Thoracic aorta (tissue), 2 donors: ENCODE measurements around the gene OSGIN1. TPM values are rescaled to one million over a fixed set of nuclear protein-coding genes. Genes with fewer than 3 reads are reported as not detected.

Experiments
- ATAC-seq: fragments of 150-250 bp; one replicate; pipeline ENCODE4 v1.8.0; 2017; ENCODE audit warnings: low read depth; ENCODE audit not compliant: insufficient number of reproducible peaks, low FRiP score
- DNase-seq: peaks from one replicate; pipeline ENCODE4 v3.0.0-alpha.2; 2020; ENCODE audit warnings: low spot score
- H3K27ac ChIP-seq, 2 donors: fragments of 200-600 bp; sonication (generic); 1 replicate in 1 of 2; 2 replicates in 1 of 2; pipeline ENCODE4 v1.5.1; 2016; ENCODE audit warnings: mild to moderate bottlenecking in 2 of 2, moderate library complexity in 2 of 2
- H3K27me3 ChIP-seq: fragments of 200-600 bp; sonication (generic); replicated peaks from 2 replicates; pipeline ENCODE4 v1.6.0; 2016; ENCODE audit warnings: mild to moderate bottlenecking; ENCODE audit not compliant: insufficient read depth
- H3K36me3 ChIP-seq: fragments of 200-600 bp; sonication (generic); one replicate; pipeline ENCODE4 v1.5.1; 2016
- H3K4me1 ChIP-seq, 2 donors: fragments of 200-600 bp; sonication (generic); 1 replicate in 1 of 2; 2 replicates in 1 of 2; pipeline versions ENCODE4 v1.5.1 to v1.6.0; 2016; ENCODE audit warnings: low read depth in 2 of 2, mild to moderate bottlenecking in 1 of 2; ENCODE audit not compliant: control insufficient read depth in 1 of 2
- H3K4me3 ChIP-seq: fragments of 200-600 bp; sonication (generic); 2 replicates; pipeline ENCODE4 v1.5.1; 2016; ENCODE audit warnings: mild to moderate bottlenecking
- H3K9me3 ChIP-seq: fragments of 200-600 bp; sonication (generic); 2 replicates; pipeline ENCODE4 v1.5.1; 2016
- total RNA-seq, 2 donors: library from RNA; depleted of rRNA; stranded (reverse); fragments of >200 nt; gene quantifications; one replicate each; pipeline versions ENCODE4 v1.1.0 to v1.2.3, GENCODE V29; 2016
- TF ChIP-seq, protein P1 (sequence below): fragments of 200-600 bp; sonication (generic); IDR thresholded peaks from one replicate; pipeline ENCODE4 v1.5.1; 2019; ENCODE audit warnings: antibody characterized with exemption

Gene OSGIN1
- total RNA-seq, 2 donors from 2014 or later: 3.7 to 16.2 TPM

DNA sequence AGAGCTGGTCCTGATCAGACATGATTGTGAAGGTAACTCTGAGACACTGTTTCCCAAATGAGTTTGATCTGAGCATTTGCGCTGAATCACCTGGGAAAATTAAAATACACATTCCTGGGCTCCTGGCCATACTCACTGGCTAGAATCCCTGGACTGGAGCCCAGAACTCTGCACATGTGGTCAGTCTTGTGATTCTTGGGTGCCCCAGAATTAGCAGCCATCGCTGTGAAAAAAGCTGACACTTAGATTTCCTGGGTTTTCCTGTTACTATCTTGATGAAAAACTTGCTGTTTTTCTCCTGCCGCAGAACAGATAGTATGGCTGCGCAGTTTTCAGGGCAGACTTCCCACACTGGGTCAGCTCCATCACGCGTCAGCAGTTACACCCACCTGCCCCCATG, 39.6 kb downstream of the OSGIN1 start:
- H3K4me3 ChIP-seq: no peak overlapping the region
- no peaks in the 10 kb centered on the region for H3K4me1 ChIP-seq
- H3K27ac ChIP-seq: no peak overlapping the region
- ATAC-seq (no peak), DNase-seq (no peak)
- TF ChIP-seq, protein P1, sequence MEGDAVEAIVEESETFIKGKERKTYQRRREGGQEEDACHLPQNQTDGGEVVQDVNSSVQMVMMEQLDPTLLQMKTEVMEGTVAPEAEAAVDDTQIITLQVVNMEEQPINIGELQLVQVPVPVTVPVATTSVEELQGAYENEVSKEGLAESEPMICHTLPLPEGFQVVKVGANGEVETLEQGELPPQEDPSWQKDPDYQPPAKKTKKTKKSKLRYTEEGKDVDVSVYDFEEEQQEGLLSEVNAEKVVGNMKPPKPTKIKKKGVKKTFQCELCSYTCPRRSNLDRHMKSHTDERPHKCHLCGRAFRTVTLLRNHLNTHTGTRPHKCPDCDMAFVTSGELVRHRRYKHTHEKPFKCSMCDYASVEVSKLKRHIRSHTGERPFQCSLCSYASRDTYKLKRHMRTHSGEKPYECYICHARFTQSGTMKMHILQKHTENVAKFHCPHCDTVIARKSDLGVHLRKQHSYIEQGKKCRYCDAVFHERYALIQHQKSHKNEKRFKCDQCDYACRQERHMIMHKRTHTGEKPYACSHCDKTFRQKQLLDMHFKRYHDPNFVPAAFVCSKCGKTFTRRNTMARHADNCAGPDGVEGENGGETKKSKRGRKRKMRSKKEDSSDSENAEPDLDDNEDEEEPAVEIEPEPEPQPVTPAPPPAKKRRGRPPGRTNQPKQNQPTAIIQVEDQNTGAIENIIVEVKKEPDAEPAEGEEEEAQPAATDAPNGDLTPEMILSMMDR: no peak
- H3K9me3 ChIP-seq: no peaks in the 10 kb centered on the region
- no peaks in the 10 kb centered on the region for H3K27me3 ChIP-seq
- H3K36me3 ChIP-seq: no peaks in the 10 kb centered on the region

DNA sequence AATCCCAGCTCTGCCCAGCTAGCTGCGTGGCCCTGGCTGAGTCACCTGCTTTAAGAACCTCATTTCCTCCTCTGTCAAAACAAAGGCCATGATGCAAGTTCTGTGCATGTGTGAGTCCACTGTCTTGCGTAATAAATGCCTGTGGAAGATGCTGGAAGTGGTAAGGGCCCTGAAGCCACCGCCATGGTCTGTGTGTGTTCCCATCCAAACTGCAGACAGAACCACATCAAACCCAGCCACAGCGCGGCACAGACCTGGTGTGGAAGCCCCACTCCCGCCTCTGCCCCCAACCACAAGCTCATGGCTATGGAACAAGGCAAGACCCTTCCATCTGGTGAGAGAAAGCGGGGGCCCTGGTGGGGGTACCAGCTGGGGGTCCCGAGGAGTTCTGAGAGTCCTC, 41.0 kb downstream of the OSGIN1 start:
- Histone ChIP-seq H3K27me3 (no peaks in the 10 kb centered on the region), H3K9me3 (no peaks in the 10 kb centered on the region), H3K4me1 (no peaks in the 10 kb centered on the region), H3K4me3 (no peak overlapping the region), H3K36me3 (no peaks in the 10 kb centered on the region), H3K27ac (no peak overlapping the region)
- DNase-seq (no peak), ATAC-seq (no peak)
- TF ChIP-seq, protein P1: no peak

DNA sequence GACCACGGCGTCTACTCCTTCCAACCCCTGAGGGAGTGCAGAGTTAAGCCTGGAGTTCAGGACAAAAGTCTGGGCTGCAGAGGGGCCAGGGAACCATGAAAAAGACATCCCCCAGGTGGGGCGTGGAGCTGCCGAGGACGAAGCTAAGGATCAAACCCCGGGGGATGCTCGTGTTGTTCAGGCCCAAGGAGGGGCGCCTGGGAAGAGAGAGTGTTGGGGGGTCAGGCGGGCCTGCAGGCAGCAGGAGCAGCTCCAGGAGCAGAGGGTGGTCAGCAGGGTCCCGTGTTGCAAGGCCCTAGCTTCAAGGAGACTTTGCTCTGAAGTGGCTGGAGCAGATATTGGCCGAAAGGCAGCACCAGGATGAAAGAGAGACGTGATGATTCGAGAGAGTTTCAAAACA, 41.7 kb downstream of the OSGIN1 start:
- DNase-seq: no peak
- H3K9me3 ChIP-seq: no peaks in the 10 kb centered on the region
- no peaks in the 10 kb centered on the region for H3K27me3 ChIP-seq
- H3K27ac ChIP-seq: no peak overlapping the region
- H3K36me3 ChIP-seq: no peaks in the 10 kb centered on the region
- TF ChIP-seq, protein P1: no peak
- H3K4me3 ChIP-seq: no peak overlapping the region
- no peak for ATAC-seq
- no peaks in the 10 kb centered on the region for H3K4me1 ChIP-seq

DNA sequence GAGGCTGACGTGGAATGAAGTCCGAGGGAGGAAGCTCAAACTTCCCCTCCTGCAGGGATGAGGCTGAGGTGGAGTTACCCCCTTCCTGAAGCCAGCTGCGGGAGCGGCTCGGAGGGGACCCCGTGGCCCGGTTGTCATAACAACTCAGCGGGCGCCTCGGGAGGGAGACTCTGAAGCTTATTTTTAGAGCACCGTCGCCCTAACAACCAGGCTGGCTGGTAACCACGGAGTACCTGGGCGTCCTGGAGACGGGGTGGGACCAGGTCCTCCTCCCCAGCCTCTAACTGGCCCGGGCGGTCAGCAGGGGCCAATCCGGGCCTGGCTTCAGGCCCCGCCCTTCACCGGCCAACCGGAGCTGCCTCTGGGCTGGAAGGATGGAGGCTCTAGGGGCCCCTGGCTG, 42.7 kb downstream of the OSGIN1 start:
- H3K27ac ChIP-seq: no peak overlapping the region
- TF ChIP-seq, protein P1: no peak
- no peaks in the 10 kb centered on the region for H3K4me1 ChIP-seq
- H3K9me3 ChIP-seq: no peaks in the 10 kb centered on the region
- DNase-seq (no peak), ATAC-seq (no peak)
- no peaks in the 10 kb centered on the region for H3K27me3 ChIP-seq
- H3K36me3 ChIP-seq: no peaks in the 10 kb centered on the region
- no peak overlapping the region for H3K4me3 ChIP-seq

DNA sequence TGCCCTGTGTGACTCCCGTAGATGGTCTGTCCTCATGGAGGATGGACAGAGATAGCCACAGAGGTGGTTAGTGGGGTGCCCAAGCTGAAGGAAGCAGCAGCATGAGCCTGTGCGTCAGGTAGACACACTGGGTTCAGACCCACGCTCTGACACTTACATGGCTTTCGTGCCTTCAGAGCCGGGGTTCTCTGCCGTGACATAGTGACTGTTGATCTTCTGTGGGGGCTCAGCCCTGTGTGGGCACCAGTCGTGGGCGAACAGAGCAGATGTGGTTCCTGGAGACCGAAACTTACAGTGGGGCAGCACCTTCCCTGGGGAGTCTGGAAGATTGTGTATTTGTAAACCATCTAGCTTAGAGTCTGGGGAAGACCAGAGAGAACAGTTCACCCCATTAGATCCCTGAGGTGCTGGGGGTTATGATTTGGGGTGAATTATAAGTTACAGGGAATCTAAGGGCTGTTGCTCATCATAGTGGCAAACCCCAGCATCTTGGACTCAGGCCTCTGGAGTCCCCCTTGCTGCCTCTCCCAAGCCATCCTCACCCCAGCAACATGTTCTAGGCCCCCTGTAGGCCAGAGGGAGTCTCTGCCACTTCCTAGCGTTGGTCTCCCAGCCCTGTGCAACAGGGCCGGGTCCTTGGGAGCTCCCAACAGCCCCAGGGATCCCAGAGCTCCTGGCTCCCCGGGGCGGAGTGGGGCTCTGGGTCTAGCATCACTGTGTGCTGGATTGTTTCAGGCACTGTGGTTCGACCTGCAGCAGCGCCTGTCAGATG, 43.6 kb downstream of the OSGIN1 start:
- TF ChIP-seq, protein P1: no peak
- no peaks in the 10 kb centered on the region for H3K4me1 ChIP-seq

More for the DNA sequence above, 43.6 kb downstream of the OSGIN1 start:
- no peaks in the 10 kb centered on the region for H3K36me3 ChIP-seq
- DNase-seq: no peak
- ATAC-seq: no peak
- H3K9me3 ChIP-seq: no peaks in the 10 kb centered on the region
- no peak overlapping the region for H3K27ac ChIP-seq
- H3K4me3 ChIP-seq: no peak overlapping the region
- H3K27me3 ChIP-seq: no peaks in the 10 kb centered on the region
